Neural crest cell (in vitro differentiated cells): ENCODE results near the gene LRCH1. TPM values are rescaled to one million over a fixed set of nuclear protein-coding genes. Genes with fewer than 3 reads are reported as not detected.

Experiments used
- DNase-seq: peaks from one replicate; pipeline ENCODE4 v3.0.0; 2021; ENCODE audit warnings: low read depth, mixed read lengths, low spot score
- H3K27ac Mint-ChIP-seq: one replicate; pipeline ENCODE4 v1.8.0; 2021; ENCODE audit warnings: mild to moderate bottlenecking, mixed read lengths; ENCODE audit not compliant: unreplicated experiment
- H3K27me3 Mint-ChIP-seq: 2 replicates; pipeline ENCODE4 v1.8.0; 2021; ENCODE audit warnings: low read depth, mild to moderate bottlenecking, mixed read lengths
- H3K36me3 Mint-ChIP-seq: 2 replicates; pipeline ENCODE4 v1.8.0; 2021; ENCODE audit warnings: low read depth, mild to moderate bottlenecking, mixed read lengths
- H3K4me1 Mint-ChIP-seq: 2 replicates; pipeline ENCODE4 v1.8.0; 2021; ENCODE audit warnings: mixed read lengths
- H3K4me3 Mint-ChIP-seq: one replicate; pipeline ENCODE4 v1.8.0; 2021; ENCODE audit warnings: mild to moderate bottlenecking, mixed read lengths
- H3K9me3 Mint-ChIP-seq: 2 replicates; pipeline ENCODE4 v1.8.0; 2021; ENCODE audit warnings: mixed read lengths
- CTCF ChIP-seq: fragments of 200-600 bp; sonication (generic); conservative IDR thresholded peaks from 2 replicates; pipeline ENCODE4 v1.5.0; 2021; ENCODE audit warnings: antibody characterized with exemption, mild to moderate bottlenecking
- total RNA-seq: library from RNA; stranded (reverse); gene quantifications from 2 replicates; pipeline ENCODE4 v1.2.1, GENCODE V29; 2021

LRCH1 gene
- total RNA-seq, 1 donor from 2014 or later: 15.8 TPM

- Mint-ChIP-seq H3K27ac (no peak overlapping the region), H3K9me3 (no peaks in the 10 kb centered on the region), H3K36me3 (peaks cover 3% of the 10 kb centered on the region), H3K27me3 (no peaks in the 10 kb centered on the region), H3K4me3 (no peak overlapping the region), H3K4me1 (no peaks in the 10 kb centered on the region)
- TF ChIP-seq CTCF: no peak
- DNase-seq: no peak
Measured at GRCh38 chr13:46782066-46782465, 229.1 kb downstream of the LRCH1 start.

- peaks cover 3% of the 10 kb centered on the region for H3K36me3 Mint-ChIP-seq
Measured at GRCh38 chr13:46782691-46783090, 229.7 kb downstream of the LRCH1 start.

GRCh38 chr13:46783504-46783903 is 230.5 kb downstream of the LRCH1 start:
- H3K36me3 Mint-ChIP-seq: peaks cover 5% of the 10 kb centered on the region
- no peaks in the 10 kb centered on the region for H3K4me1 Mint-ChIP-seq
- no peaks in the 10 kb centered on the region for H3K9me3 Mint-ChIP-seq
- TF ChIP-seq CTCF: no peak
- DNase-seq: no peak
- no peaks in the 10 kb centered on the region for H3K27me3 Mint-ChIP-seq
- H3K27ac Mint-ChIP-seq: no peak overlapping the region
- no peak overlapping the region for H3K4me3 Mint-ChIP-seq

More at GRCh38 chr13:46782691-46783090, 229.7 kb downstream of the LRCH1 start:
- H3K4me1 Mint-ChIP-seq: no peaks in the 10 kb centered on the region
- H3K27ac Mint-ChIP-seq: no peak overlapping the region
- no peak overlapping the region for H3K4me3 Mint-ChIP-seq
- no peak for TF ChIP-seq CTCF
- no peaks in the 10 kb centered on the region for H3K9me3 Mint-ChIP-seq
- H3K27me3 Mint-ChIP-seq: no peaks in the 10 kb centered on the region
- DNase-seq: no peak

GRCh38 chr13:46795321-46795720 is 242.4 kb downstream of the LRCH1 start:
- DNase-seq: no peak
- H3K4me1 Mint-ChIP-seq: peaks cover 39% of the 10 kb centered on the region
- peaks cover 7% of the 10 kb centered on the region for H3K36me3 Mint-ChIP-seq
- H3K9me3 Mint-ChIP-seq: no peaks in the 10 kb centered on the region
- TF ChIP-seq CTCF: no peak
- peak overlapping the region; percentile 86 for H3K4me3 Mint-ChIP-seq
- H3K27ac Mint-ChIP-seq: no peak overlapping the region
- H3K27me3 Mint-ChIP-seq: no peaks in the 10 kb centered on the region

- H3K27me3 Mint-ChIP-seq: no peaks in the 10 kb centered on the region
- H3K27ac Mint-ChIP-seq: peak overlapping the region; percentile 98
- peaks cover 3% of the 10 kb centered on the region for H3K36me3 Mint-ChIP-seq
- H3K9me3 Mint-ChIP-seq: no peaks in the 10 kb centered on the region
- peaks cover 39% of the 10 kb centered on the region for H3K4me1 Mint-ChIP-seq
- H3K4me3 Mint-ChIP-seq: peak overlapping the region; percentile 93
- no peak for TF ChIP-seq CTCF
- no peak for DNase-seq
Measured at GRCh38 chr13:46796129-46796514, 243.2 kb downstream of the LRCH1 start.
